Breast epithelium (tissue), 4 donors: ENCODE results near the gene CIROP. TPM values are rescaled to one million over a fixed set of nuclear protein-coding genes. Genes with fewer than 3 reads are reported as not detected.

Experiments used
- DNase-seq, 2 donors: peaks; one replicate each; pipeline ENCODE4 v3.0.0-alpha.2; 2019; ENCODE audit warnings: low spot score in 2 of 2
- H3K27ac ChIP-seq, 2 donors: fragments of 200-600 bp; sonication (generic) in 1 of 2; one replicate each; pipeline ENCODE4 v1.5.1; 2016 to 2019; ENCODE audit warnings: mild to moderate bottlenecking in 1 of 2
- H3K27me3 ChIP-seq, 2 donors: fragments of 200-600 bp; sonication (generic) in 1 of 2; one replicate each; pipeline versions ENCODE4 v1.5.1 to v1.6.0; 2017 to 2019; ENCODE audit warnings: control low read depth in 1 of 2, mild to moderate bottlenecking in 1 of 2
- H3K36me3 ChIP-seq: fragments of 200-600 bp; one replicate; pipeline ENCODE4 v1.5.1; 2019
- H3K4me1 ChIP-seq, 2 donors: fragments of 200-600 bp; sonication (generic); one replicate each; pipeline ENCODE4 v1.5.1; 2016 to 2019; ENCODE audit warnings: control low read depth in 1 of 2
- H3K4me3 ChIP-seq, 3 donors: fragments of 200-600 bp; sonication (generic); 1 replicate in 2 of 3; 2 replicates in 1 of 3; pipeline ENCODE4 v1.5.1; 2016 to 2019; ENCODE audit warnings: mild to moderate bottlenecking in 3 of 3, moderate library complexity in 2 of 3
- H3K9me3 ChIP-seq, 2 donors: fragments of 200-600 bp; sonication (generic) in 1 of 2; one replicate each; pipeline ENCODE4 v1.5.1; 2016 to 2019; ENCODE audit warnings: control low read depth in 1 of 2
- POLR2A ChIP-seq: fragments of 450-650 bp; IDR thresholded peaks from one replicate; pipeline ENCODE4 v1.6.1; 2016; ENCODE audit warnings: antibody characterized with exemption, mild to moderate bottlenecking, moderate library complexity
- POLR2AphosphoS5 ChIP-seq, 3 donors: sonication (generic); formaldehyde crosslinking; IDR thresholded peaks; one replicate each; pipeline ENCODE4 v1.6.1; 2017; ENCODE audit warnings: antibody characterized with exemption in 3 of 3
- intact Hi-C: fragments of 100-400 bp; cut with DNase I; formaldehyde crosslinking; loops from one replicate; pipeline ENCODE4 v1.15.1; 2023; ENCODE audit warnings: low total_unique reads
- total RNA-seq, 3 donors: library from RNA; depleted of rRNA; stranded (reverse); fragments of >200 nt; gene quantifications; one replicate each; pipeline ENCODE4 v1.1.0, GENCODE V29; 2016
- TF ChIP-seq, protein P1 (sequence below), 3 donors: fragments of 450-650 bp; IDR thresholded peaks; one replicate each; pipeline ENCODE4 v1.5.1; 2016 to 2017; ENCODE audit warnings: antibody characterized with exemption in 3 of 3, mild to moderate bottlenecking in 3 of 3, moderate library complexity in 3 of 3

The CIROP gene
- total RNA-seq, 3 donors from 2014 or later = not detected

- no peak overlapping the region for H3K4me3 ChIP-seq
- H3K36me3 ChIP-seq = no peaks in the 10 kb centered on the region
- H3K4me1 ChIP-seq = peaks cover 0 to 3% of the 10 kb centered on the region in 2 donors
- no peak for TF ChIP-seq POLR2A
- no peak for TF ChIP-seq POLR2AphosphoS5 (IDR thresholded peaks at IDR 0.05)
- TF ChIP-seq, protein P1, sequence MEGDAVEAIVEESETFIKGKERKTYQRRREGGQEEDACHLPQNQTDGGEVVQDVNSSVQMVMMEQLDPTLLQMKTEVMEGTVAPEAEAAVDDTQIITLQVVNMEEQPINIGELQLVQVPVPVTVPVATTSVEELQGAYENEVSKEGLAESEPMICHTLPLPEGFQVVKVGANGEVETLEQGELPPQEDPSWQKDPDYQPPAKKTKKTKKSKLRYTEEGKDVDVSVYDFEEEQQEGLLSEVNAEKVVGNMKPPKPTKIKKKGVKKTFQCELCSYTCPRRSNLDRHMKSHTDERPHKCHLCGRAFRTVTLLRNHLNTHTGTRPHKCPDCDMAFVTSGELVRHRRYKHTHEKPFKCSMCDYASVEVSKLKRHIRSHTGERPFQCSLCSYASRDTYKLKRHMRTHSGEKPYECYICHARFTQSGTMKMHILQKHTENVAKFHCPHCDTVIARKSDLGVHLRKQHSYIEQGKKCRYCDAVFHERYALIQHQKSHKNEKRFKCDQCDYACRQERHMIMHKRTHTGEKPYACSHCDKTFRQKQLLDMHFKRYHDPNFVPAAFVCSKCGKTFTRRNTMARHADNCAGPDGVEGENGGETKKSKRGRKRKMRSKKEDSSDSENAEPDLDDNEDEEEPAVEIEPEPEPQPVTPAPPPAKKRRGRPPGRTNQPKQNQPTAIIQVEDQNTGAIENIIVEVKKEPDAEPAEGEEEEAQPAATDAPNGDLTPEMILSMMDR (IDR thresholded peaks at IDR 0.05) = no peak
- DNase-seq = no peak
- H3K27me3 ChIP-seq = no peaks in the 10 kb centered on the region
- no peaks in the 10 kb centered on the region for H3K9me3 ChIP-seq
- H3K27ac ChIP-seq = no peak overlapping the region
- intact Hi-C loops = no loop called here
Observed at GRCh38 chr14:23051141-23052057, 53.4 kb downstream of the CIROP start.

Other genes starting within 250 kb of the CIROP start
- 10 to 100 TPM; 70.1 to 97.5 (median 82.3) TPM for gene LRP10, start 233.2 kb downstream of the CIROP start, total RNA-seq
- 1 to 10 TPM in 2 of 3 donors, under 1 TPM in 1; 0.96 to 1.3 (median 1.2) TPM for gene REM2, start 221.8 kb downstream of the CIROP start, total RNA-seq
- gene RBM23, start 185.8 kb downstream of the CIROP start, total RNA-seq = 100 to 1,000 TPM in 2 of 3 donors, 10 to 100 TPM in 1; 85.5 to 194 (median 174) TPM
- gene PRMT5, start 175.6 kb downstream of the CIROP start, total RNA-seq = 10 to 100 TPM; 48.6 to 80.6 (median 71.4) TPM
- 10 to 100 TPM; 67.3 to 86.5 (median 68.3) TPM for gene HAUS4, start 147.9 kb downstream of the CIROP start, total RNA-seq
- 10 to 100 TPM in 2 of 3 donors, 1 to 10 TPM in 1; 3.2 to 24.0 (median 18.7) TPM for gene AJUBA, start 122.4 kb downstream of the CIROP start, total RNA-seq
- gene C14orf93, start 94.8 kb downstream of the CIROP start, total RNA-seq = 10 to 100 TPM; 10.8 to 24.1 (median 19.4) TPM
- 100 to 1,000 TPM; 120 to 144 (median 129) TPM for gene PSMB5, start 70.1 kb downstream of the CIROP start, total RNA-seq
- not detected for gene PSMB11, start 62.8 kb downstream of the CIROP start, total RNA-seq
- gene CDH24, start 47.5 kb downstream of the CIROP start, total RNA-seq = 1 to 10 TPM; 2.2 to 5.2 (median 3.2) TPM
- gene ACIN1, start 9.9 kb downstream of the CIROP start, total RNA-seq = 100 to 1,000 TPM; 106 to 151 (median 145) TPM
- gene C14orf119, start 9.5 kb downstream of the CIROP start, total RNA-seq = 10 to 100 TPM; 29.6 to 34.4 (median 32.8) TPM
- under 1 TPM in 1 of 3 donors, not detected in 2; 0.32 TPM for gene CEBPE, start 14.3 kb upstream of the CIROP start, total RNA-seq
- gene SLC7A8, start 78.7 kb upstream of the CIROP start, total RNA-seq = 10 to 100 TPM; 46.8 to 98.9 (median 61.9) TPM
- gene RNF212B, start 132.9 kb upstream of the CIROP start, total RNA-seq = not detected
- gene HOMEZ, start 181.1 kb upstream of the CIROP start, total RNA-seq = 10 to 100 TPM; 10.8 to 15.4 (median 12.0) TPM
- gene PPP1R3E, start 197.9 kb upstream of the CIROP start, total RNA-seq = 10 to 100 TPM in 1 of 3 donors, 1 to 10 TPM in 2; 8.2 to 11.6 (median 9.4) TPM
- 10 to 100 TPM; 28.8 to 55.5 (median 48.2) TPM for gene BCL2L2, start 201.8 kb upstream of the CIROP start, total RNA-seq
- gene PABPN1, start 216.5 kb upstream of the CIROP start, total RNA-seq = 10 to 100 TPM; 45.9 to 87.2 (median 74.1) TPM
- gene SLC22A17, start 247.9 kb upstream of the CIROP start, total RNA-seq = 10 to 100 TPM in 2 of 3 donors, 1 to 10 TPM in 1; 6.4 to 53.7 (median 52.1) TPM